Measurements from ENCODE around the gene CCDC86.

DNA sequence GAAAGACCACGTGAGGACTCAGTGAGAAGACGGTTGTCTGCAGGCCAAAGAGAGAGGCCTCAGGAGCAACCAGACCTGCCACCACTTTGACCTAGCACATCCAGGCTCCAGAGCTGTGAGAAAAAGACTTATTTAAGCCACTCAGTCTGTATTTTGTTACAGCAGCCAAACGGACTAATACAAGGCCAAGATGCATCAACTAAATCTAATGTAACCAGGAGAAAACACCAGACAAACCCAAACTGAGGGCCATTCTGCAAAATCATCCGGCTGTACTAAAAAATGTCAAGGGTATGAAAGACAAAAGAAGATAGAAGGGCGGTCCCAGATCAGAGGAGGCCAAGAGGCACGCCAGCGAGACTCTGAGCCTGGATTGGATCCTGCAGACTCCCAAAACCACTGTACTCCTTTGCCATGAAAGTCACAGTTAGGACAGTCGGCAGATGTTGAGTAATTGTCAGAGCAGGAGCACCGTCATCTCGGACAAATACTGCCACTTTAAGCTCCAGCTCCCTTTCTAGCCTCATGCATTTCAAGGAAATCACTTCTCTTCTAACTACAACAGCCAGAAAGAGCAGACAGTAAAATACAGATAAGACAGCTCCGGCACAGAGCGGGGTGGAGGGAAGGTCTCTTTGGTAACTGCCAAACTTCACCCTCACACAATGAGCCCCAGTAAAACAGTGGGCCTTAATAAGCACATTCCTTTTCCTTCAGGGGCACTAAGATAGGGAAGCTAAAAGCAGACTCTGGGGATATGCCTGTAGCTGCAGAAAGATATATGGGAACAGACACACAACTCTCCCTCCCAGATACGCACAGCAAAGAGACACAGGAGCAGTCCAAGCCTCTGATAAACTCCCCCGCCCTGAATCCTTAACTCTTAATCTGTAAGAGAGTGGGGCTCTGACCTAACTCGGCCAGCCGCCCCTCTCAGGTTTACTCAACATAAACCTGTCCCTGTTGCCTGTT, 21.9 kb downstream of the CCDC86 start:
- TF ChIP-seq, protein P1, sequence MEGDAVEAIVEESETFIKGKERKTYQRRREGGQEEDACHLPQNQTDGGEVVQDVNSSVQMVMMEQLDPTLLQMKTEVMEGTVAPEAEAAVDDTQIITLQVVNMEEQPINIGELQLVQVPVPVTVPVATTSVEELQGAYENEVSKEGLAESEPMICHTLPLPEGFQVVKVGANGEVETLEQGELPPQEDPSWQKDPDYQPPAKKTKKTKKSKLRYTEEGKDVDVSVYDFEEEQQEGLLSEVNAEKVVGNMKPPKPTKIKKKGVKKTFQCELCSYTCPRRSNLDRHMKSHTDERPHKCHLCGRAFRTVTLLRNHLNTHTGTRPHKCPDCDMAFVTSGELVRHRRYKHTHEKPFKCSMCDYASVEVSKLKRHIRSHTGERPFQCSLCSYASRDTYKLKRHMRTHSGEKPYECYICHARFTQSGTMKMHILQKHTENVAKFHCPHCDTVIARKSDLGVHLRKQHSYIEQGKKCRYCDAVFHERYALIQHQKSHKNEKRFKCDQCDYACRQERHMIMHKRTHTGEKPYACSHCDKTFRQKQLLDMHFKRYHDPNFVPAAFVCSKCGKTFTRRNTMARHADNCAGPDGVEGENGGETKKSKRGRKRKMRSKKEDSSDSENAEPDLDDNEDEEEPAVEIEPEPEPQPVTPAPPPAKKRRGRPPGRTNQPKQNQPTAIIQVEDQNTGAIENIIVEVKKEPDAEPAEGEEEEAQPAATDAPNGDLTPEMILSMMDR (conservative IDR thresholded peaks at IDR 0.05; ENCODE audit: low read depth, low read length), result no peak
- no peak for TF ChIP-seq RCOR1 (IDR thresholded peaks at IDR 0.05; ENCODE audit: insufficient replicate concordance, low read length)
- no peak for TF ChIP-seq FOS (IDR thresholded peaks at IDR 0.05; ENCODE audit: low read depth, low read length)
- TF ChIP-seq MXI1 (IDR thresholded peaks at IDR 0.05; ENCODE audit: borderline replicate concordance, low read depth, low read length), result no peak
- TF ChIP-seq SMC3 (IDR thresholded peaks at IDR 0.05; ENCODE audit: low read depth, low read length), result no peak
- no peak for TF ChIP-seq POLR2A (IDR thresholded peaks at IDR 0.05; ENCODE audit: low read depth, low read length)
- TF ChIP-seq MAZ (IDR thresholded peaks at IDR 0.05; ENCODE audit: borderline replicate concordance, low read depth, low read length), result no peak
- no peak for TF ChIP-seq CEBPB (IDR thresholded peaks at IDR 0.05; ENCODE audit: low read depth, low read length)
- no peak for TF ChIP-seq BHLHE40 (IDR thresholded peaks at IDR 0.05; ENCODE audit: low read depth, low read length)

Data from IMR-90 (cell line).